AG04450 (cell line): ENCODE data around the gene WDR64. TPM values are rescaled to one million over a fixed set of nuclear protein-coding genes. Genes with fewer than 3 reads are reported as not detected.

Experiments used
- CTCF ChIA-PET: fragments of 300-600, 350-600 bp; formaldehyde crosslinking; extraction: SDS; loops from one replicate; lab custom pipeline; 2022; ENCODE audit warnings: antibody characterized with exemption, inconsistent platforms; lab: Charles Lee
- POLR2A ChIA-PET: fragments of 350-600 bp; formaldehyde crosslinking; extraction: SDS; loops from one replicate; lab custom pipeline; 2021; ENCODE audit warnings: antibody characterized with exemption, inconsistent platforms; lab: Yijun Ruan, JAX
- DNase-seq: peaks from one replicate; pipeline ENCODE4 v3.0.0-alpha.2; 2011; ENCODE audit warnings: low read depth, low spot score
- H3K27ac ChIP-seq: one replicate; pipeline ENCODE4 v1.5.1; 2012; ENCODE audit warnings: low read depth, low read length, control low read depth
- H3K27me3 ChIP-seq: one replicate; pipeline ENCODE4 v1.6.0; 2012; ENCODE audit warnings: low read length; ENCODE audit not compliant: control insufficient read depth, insufficient read depth
- H3K4me3 ChIP-seq: 2 replicates; pipeline ENCODE4 v1.5.1; 2011; ENCODE audit warnings: mild to moderate bottlenecking, low read depth, low read length, control low read depth
- H3K9me3 ChIP-seq: 2 replicates; pipeline ENCODE4 v1.5.1; 2012; ENCODE audit warnings: low read length; ENCODE audit not compliant: control insufficient read depth, insufficient read depth
- polyA plus RNA-seq: library from polyadenylated mRNA; depleted of rRNA; stranded (reverse); fragments of >200 nt; gene quantifications from 2 replicates; pipeline ENCODE4 v1.2.3, GENCODE V29; 2011
- TF ChIP-seq, protein P1 (sequence below): IDR thresholded peaks from 2 replicates; pipeline ENCODE4 v1.5.1; 2011; ENCODE audit warnings: low read depth, low read length, control low read depth, inconsistent platforms

Gene WDR64
- polyA plus RNA-seq, 1 experiment: not detected

GRCh38 chr1:241816008-241816407 lies 163.9 kb downstream of the WDR64 start:
- CTCF ChIA-PET: interaction anchor here (2.3 kb wide), 1 partner anchor 19 kb away, joined by 13 read pairs; no protein-coding TSS in a partner anchor
- no peaks in the 10 kb centered on the region for H3K9me3 ChIP-seq
- DNase-seq: no peak
- H3K27ac ChIP-seq: no peak overlapping the region
- TF ChIP-seq, protein P1, sequence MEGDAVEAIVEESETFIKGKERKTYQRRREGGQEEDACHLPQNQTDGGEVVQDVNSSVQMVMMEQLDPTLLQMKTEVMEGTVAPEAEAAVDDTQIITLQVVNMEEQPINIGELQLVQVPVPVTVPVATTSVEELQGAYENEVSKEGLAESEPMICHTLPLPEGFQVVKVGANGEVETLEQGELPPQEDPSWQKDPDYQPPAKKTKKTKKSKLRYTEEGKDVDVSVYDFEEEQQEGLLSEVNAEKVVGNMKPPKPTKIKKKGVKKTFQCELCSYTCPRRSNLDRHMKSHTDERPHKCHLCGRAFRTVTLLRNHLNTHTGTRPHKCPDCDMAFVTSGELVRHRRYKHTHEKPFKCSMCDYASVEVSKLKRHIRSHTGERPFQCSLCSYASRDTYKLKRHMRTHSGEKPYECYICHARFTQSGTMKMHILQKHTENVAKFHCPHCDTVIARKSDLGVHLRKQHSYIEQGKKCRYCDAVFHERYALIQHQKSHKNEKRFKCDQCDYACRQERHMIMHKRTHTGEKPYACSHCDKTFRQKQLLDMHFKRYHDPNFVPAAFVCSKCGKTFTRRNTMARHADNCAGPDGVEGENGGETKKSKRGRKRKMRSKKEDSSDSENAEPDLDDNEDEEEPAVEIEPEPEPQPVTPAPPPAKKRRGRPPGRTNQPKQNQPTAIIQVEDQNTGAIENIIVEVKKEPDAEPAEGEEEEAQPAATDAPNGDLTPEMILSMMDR: no peak
- H3K27me3 ChIP-seq: no peaks in the 10 kb centered on the region
- POLR2A ChIA-PET: no interaction called here
- H3K4me3 ChIP-seq: no peak overlapping the region

DNA sequence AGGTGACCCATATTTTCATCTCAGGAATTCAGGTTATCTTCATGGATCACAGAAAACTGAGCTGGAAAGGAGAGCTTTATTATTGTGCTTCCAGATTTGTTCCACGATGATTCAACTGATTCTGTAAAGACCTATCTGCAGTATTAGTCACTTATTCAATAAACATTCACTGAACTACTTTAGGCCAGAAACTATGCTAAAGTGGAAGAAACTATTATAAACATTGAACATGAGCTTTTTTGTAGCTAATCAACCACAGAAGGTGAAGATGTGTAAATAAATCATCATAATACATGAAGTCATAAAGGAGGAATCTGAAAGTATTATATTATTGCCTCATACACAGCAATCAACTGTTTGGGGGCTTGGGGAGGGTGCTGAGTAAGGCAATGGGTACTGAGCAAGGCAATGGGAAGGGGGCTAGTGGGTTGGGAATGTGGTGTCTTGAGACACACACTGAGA lies 165.3 kb downstream of the WDR64 start:
- ChIA-PET POLR2A (interaction anchor here (0.7 to 1.3 kb wide), 6 partner anchors 9 to 1438 kb away, joined by 3 to 7 read pairs (median 5); partner anchors contain the start of genes CEP170, CHML, EXO1 and OPN3), CTCF (interaction anchor here (0.8 to 2.3 kb wide), 3 partner anchors 17 to 206 kb away, joined by 3 to 13 read pairs (median 4); no protein-coding TSS in a partner anchor)
- Histone ChIP-seq H3K27ac (peak overlapping the region; percentile 63), H3K27me3 (no peaks in the 10 kb centered on the region), H3K9me3 (no peaks in the 10 kb centered on the region), H3K4me3 (no peak overlapping the region)
- TF ChIP-seq, protein P1: no peak
- peak; percentile 69 for DNase-seq

- ChIA-PET CTCF (interaction anchor here (1.3 kb wide), 1 partner anchor 207 kb away, joined by 4 read pairs; no protein-coding TSS in a partner anchor), POLR2A (interaction anchor here (1.2 kb wide), 2 partner anchors 10 to 25 kb away, joined by 3 to 7 read pairs; no protein-coding TSS in a partner anchor)
- TF ChIP-seq, protein P1: no peak
- no peak overlapping the region for H3K4me3 ChIP-seq
- H3K27ac ChIP-seq: peak overlapping the region; percentile 63
- H3K9me3 ChIP-seq: no peaks in the 10 kb centered on the region
- H3K27me3 ChIP-seq: no peaks in the 10 kb centered on the region
- no peak for DNase-seq
Measured at GRCh38 chr1:241817956-241818612, 166.0 kb downstream of the WDR64 start.

DNA sequence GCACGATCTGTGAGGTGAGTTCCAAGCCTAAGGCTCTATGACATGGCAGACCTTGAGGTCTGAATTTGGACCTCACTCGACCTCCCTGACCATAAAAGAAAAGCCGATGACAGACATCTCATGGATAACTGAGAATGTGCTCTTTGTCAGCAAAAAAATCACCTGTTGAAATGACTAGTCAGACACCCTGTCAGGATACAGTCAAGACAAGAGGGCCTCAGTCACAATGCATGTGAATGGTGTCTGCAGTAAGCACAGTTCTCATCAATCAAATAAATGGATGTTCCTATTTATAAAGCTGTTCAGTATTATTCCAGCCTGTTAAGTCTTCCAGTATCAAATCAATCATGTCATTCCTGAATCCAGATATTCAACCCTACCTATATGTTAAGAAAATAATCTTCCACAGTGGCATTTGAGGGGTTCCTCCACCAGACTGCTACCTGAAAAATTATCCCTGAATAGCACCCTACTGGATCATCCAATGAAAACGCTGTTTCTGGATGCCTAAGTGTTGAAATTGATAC lies 167.3 kb downstream of the WDR64 start:
- ChIA-PET CTCF (interaction anchor here (1.1 to 2.0 kb wide), 2 partner anchors 16 to 208 kb away, joined by 4 to 11 read pairs; no protein-coding TSS in a partner anchor), POLR2A (no interaction called here)
- no peak overlapping the region for H3K27ac ChIP-seq
- H3K9me3 ChIP-seq: no peaks in the 10 kb centered on the region
- TF ChIP-seq, protein P1: no peak
- H3K27me3 ChIP-seq: no peaks in the 10 kb centered on the region
- H3K4me3 ChIP-seq: no peak overlapping the region
- DNase-seq: no peak

GRCh38 chr1:241821363-241821762 lies 169.3 kb downstream of the WDR64 start:
- no peak for DNase-seq

More at GRCh38 chr1:241821363-241821762, 169.3 kb downstream of the WDR64 start:
- Histone ChIP-seq H3K9me3 (no peaks in the 10 kb centered on the region), H3K4me3 (no peak overlapping the region), H3K27me3 (no peaks in the 10 kb centered on the region), H3K27ac (no peak overlapping the region)
- ChIA-PET CTCF (interaction anchor here (1.4 to 2.0 kb wide), 3 partner anchors 13 to 210 kb away, joined by 4 to 11 read pairs (median 5); no protein-coding TSS in a partner anchor), POLR2A (no interaction called here)
- TF ChIP-seq, protein P1: no peak
